ENCODE data around the gene MECR.

MECR gene

GRCh38 chr1:29221296-29221695, 9.4 kb downstream of the MECR start:
- no peak for DNase-seq (ENCODE audit: low read depth, low spot score)
- no peak overlapping the region for H3K4me3 ChIP-seq (ENCODE audit: low read depth, low read length)
- no peak for TF ChIP-seq CTCF (IDR thresholded peaks at IDR 0.05; ENCODE audit: low read depth, low read length)
- in situ Hi-C loops (cut with HindIII; ENCODE audit: low sequenced_read_pairs), result no loop called here

DNA sequence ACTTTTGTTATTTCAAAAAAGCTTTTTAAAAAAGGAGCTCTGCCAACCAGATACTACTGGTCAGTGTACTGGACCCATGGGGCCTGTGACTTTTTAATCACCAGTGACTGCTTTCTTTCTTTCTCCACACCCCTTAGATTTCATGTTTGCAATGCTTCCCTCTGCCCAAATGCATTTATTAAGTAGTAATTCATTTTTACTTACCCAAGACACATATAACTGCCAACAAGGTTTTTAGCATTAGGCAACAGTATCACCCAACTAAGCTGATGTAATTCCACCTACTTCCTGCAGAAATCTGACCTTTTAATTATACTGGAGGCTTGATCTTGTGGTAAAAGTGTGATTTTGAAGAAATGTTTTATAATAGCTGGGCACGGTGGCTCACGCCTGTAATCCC, 12.5 kb downstream of the MECR start:
- H3K4me3 ChIP-seq (ENCODE audit: low read depth, low read length), result no peak overlapping the region
- no peak for DNase-seq (ENCODE audit: low read depth, low spot score)
- no peak for TF ChIP-seq CTCF (IDR thresholded peaks at IDR 0.05; ENCODE audit: low read depth, low read length)
- in situ Hi-C loops (cut with HindIII; ENCODE audit: low sequenced_read_pairs), result no loop called here

DNA sequence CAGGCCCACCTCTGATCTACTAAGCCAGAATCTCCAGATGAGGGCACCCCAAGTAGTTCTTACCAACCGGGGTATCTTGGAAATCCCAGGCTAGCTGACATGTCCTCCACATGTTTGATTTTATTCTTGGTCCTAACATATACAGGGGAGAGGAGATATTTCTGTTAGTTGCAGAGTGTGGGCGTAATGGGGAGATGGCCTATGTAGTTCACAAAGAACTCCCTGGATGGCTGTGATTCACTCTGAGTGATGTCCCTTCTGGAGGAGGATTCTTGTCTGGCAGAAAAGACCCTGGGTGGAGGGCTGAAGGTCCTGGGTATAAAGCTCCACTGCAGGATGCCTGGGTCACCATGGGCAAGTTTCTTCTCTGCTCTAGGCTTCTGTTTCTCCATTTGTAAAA, 13.1 kb downstream of the MECR start:
- in situ Hi-C loops (cut with HindIII; ENCODE audit: low sequenced_read_pairs), result no loop called here
- no peak for DNase-seq (ENCODE audit: low read depth, low spot score)
- no peak for TF ChIP-seq CTCF (IDR thresholded peaks at IDR 0.05; ENCODE audit: low read depth, low read length)
- no peak overlapping the region for H3K4me3 ChIP-seq (ENCODE audit: low read depth, low read length)

- in situ Hi-C loops (cut with HindIII; ENCODE audit: low sequenced_read_pairs), result no loop called here
- no peak for TF ChIP-seq CTCF (IDR thresholded peaks at IDR 0.05; ENCODE audit: low read depth, low read length)
- H3K4me3 ChIP-seq (ENCODE audit: low read depth, low read length), result no peak overlapping the region
- DNase-seq (ENCODE audit: low read depth, low spot score), result no peak
Measured at GRCh38 chr1:29213055-29213454, 17.7 kb downstream of the MECR start.

- DNase-seq (ENCODE audit: low read depth, low spot score), result no peak
- no peak for TF ChIP-seq CTCF (IDR thresholded peaks at IDR 0.05; ENCODE audit: low read depth, low read length)
- H3K4me3 ChIP-seq (ENCODE audit: low read depth, low read length), result no peak overlapping the region
- in situ Hi-C loops (cut with HindIII; ENCODE audit: low sequenced_read_pairs), result no loop called here
Measured at GRCh38 chr1:29211086-29212030, 19.4 kb downstream of the MECR start.

GRCh38 chr1:29210278-29211085, 20.3 kb downstream of the MECR start:
- H3K4me3 ChIP-seq (ENCODE audit: low read depth, low read length), result no peak overlapping the region
- in situ Hi-C loops (cut with HindIII; ENCODE audit: low sequenced_read_pairs), result no loop called here
- TF ChIP-seq CTCF (IDR thresholded peaks at IDR 0.05; ENCODE audit: low read depth, low read length), result no peak
- no peak for DNase-seq (ENCODE audit: low read depth, low spot score)
